ENCODE measurements around the gene DGCR8.
A peak's percentile ranks its signal among the peaks of the same experiment; 100 is the strongest.

The DGCR8 gene

GRCh38 chr22:20057596-20058268, 22.3 kb upstream of the DGCR8 start:
- H3K4me3 ChIP-seq (ENCODE audit: low read depth, low read length), result no peak overlapping the region
- TF ChIP-seq, protein P1, sequence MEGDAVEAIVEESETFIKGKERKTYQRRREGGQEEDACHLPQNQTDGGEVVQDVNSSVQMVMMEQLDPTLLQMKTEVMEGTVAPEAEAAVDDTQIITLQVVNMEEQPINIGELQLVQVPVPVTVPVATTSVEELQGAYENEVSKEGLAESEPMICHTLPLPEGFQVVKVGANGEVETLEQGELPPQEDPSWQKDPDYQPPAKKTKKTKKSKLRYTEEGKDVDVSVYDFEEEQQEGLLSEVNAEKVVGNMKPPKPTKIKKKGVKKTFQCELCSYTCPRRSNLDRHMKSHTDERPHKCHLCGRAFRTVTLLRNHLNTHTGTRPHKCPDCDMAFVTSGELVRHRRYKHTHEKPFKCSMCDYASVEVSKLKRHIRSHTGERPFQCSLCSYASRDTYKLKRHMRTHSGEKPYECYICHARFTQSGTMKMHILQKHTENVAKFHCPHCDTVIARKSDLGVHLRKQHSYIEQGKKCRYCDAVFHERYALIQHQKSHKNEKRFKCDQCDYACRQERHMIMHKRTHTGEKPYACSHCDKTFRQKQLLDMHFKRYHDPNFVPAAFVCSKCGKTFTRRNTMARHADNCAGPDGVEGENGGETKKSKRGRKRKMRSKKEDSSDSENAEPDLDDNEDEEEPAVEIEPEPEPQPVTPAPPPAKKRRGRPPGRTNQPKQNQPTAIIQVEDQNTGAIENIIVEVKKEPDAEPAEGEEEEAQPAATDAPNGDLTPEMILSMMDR (IDR thresholded peaks at IDR 0.05; ENCODE audit: borderline replicate concordance, insufficient read depth, low read depth, low read length), result no peak

- H3K4me3 ChIP-seq (ENCODE audit: low read depth, low read length), result no peak overlapping the region
- TF ChIP-seq, protein P1 (IDR thresholded peaks at IDR 0.05; ENCODE audit: borderline replicate concordance, insufficient read depth, low read depth, low read length), result no peak
Observed at GRCh38 chr22:20058989-20059770, 20.9 kb upstream of the DGCR8 start.

DNA sequence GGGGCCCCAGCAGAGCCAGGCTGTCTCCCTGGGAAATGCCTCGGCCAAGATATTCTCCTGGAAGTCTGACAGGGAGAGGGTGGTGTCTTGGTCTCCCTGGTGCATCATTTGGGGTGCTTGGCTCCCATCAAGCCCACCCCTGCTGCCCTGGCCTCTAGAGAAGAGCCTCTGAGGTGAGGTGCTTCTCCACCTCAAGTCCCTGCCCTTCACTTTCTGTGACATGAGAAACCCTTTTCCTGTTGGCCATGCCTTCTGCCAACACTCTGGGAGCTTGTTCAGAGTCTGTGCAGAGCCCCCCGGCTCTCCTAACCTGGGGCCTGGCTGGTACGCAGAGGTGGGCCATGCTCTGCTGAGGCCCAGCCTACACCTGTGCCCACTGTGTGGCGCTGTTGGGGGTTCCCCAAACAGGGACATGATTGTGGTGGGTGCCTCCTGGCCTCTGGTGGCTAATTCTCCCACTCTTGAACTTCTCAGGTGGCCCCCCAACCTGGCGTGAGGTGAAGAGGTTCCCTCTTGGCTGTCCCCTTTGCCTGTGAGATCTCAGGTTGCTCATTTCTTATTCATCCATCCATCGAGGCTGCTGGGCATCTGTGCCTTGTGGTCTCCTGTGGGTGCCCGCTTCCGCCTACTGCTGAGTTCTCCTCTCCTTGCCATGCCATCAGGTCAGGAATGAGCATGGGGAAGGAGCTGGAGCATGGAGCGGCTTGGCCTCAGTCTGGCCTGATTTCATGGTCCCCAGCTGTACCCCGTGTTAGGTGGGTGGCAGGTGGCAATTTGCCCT, 19.2 kb upstream of the DGCR8 start:
- H3K4me3 ChIP-seq (ENCODE audit: low read depth, low read length), result no peak overlapping the region
- TF ChIP-seq, protein P1 (IDR thresholded peaks at IDR 0.05; ENCODE audit: borderline replicate concordance, insufficient read depth, low read depth, low read length), result peak; percentile 50; the same call in 1 of the 2 replicates

GRCh38 chr22:20061481-20061861, 18.6 kb upstream of the DGCR8 start:
- no peak overlapping the region for H3K4me3 ChIP-seq (ENCODE audit: low read depth, low read length)
- TF ChIP-seq, protein P1 (IDR thresholded peaks at IDR 0.05; ENCODE audit: borderline replicate concordance, insufficient read depth, low read depth, low read length), result no peak

DNA sequence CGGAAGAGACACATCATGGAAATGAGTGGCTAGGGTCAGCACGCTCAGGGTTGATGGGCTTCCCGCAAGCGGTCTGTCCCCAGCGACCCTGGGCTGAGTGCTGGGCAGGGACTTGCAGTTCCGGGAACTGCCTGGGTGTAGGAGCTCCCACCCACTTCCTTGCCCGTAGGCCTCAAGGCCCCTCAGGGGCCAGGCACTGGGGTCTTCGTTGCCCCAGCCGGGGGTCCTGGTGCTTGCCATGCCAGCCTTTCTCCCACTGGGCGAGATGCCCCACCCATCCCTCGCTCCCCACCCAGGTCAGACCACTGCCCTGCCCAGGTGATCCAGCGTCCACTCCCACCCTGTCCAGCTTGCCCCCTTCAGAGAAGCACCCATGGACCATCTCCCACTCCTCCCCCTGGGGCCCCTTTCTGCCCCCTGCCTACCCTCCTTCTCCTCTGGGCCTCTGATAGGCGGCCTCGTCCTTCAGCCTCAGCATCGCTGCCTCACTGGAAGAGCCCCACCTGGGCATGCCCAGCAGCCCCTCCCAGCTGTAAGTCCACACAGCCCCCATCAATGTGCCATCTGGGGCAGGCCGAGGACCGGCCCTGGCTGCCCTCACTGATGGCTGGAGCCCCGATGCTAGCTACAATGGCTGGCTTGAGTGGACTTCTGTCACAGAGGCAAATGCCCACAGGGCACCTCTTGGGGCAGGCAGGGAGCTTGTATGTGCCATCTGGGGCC, 17.8 kb upstream of the DGCR8 start:
- TF ChIP-seq, protein P1 (IDR thresholded peaks at IDR 0.05; ENCODE audit: borderline replicate concordance, insufficient read depth, low read depth, low read length), result no peak
- H3K4me3 ChIP-seq (ENCODE audit: low read depth, low read length), result no peak overlapping the region

DNA sequence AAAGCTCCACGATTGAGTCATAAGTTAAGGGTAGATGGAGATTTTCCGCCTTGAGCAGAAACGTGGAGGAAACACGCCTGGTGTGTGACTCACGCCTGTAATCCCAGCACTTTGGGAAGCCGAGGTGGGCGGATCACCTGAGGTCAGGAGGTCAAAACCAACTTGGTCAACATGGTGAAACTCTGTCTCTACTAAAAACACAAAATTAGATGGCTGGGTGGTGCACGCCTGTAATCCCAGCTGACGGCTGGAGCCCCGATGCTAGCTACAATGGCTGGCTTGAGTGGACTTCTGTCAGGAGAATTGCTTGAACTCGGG, 17.3 kb upstream of the DGCR8 start:
- TF ChIP-seq, protein P1 (IDR thresholded peaks at IDR 0.05; ENCODE audit: borderline replicate concordance, insufficient read depth, low read depth, low read length), result no peak
- no peak overlapping the region for H3K4me3 ChIP-seq (ENCODE audit: low read depth, low read length)

All from GM12875 (cell line).